ENCODE data around the gene SYTL3.

The SYTL3 gene

DNA sequence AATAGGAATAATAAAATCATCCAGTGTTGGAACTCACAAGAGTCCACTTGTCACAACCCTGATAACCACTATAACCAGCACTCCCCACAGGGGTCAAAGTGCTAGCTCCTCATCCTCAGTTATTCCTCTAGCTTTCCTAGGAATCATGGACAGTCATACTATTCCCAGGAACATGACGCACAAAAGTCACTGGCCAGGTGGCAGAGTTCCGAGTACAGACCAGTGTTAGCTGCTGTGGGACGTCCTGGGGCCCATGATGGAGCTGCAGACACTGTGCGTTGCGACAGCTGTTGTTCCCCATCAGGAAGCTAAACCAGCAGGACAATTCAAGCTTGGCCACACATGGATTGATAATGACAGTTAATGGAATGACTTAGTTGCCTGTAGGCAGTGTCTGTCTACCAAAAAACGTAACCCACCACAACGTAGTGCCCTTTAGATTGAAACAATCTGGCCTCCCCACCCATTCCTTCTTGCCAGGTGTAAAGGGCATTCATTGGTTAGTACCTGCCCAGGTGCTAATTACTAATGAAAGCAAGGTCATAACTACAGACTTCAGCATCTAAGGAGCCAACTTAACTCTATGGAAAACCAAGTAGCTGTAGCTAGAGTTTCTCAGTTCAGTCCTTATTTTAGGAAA lies 151.9 kb downstream of the SYTL3 start:
- DNase-seq: no peak

DNA sequence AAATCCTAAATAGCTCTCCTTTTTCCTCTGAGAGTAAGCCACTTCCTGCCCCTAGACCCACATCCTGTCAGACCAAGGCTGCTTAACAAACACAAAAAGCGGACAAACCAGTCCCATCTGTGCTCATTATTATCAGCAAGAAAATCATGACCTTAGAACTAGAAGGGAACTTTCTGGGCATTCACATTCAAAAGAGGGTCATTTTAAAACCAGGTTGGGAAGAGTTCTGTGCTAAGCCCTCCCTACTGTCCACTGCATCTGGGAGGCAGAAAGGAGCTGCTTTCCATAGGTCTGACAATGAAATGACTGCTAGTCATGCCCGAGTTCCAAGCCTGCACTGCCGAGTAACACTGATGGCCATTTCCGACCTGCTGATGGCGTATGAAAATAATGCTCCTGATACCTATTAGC lies 153.9 kb downstream of the SYTL3 start:
- no peak for DNase-seq

DNA sequence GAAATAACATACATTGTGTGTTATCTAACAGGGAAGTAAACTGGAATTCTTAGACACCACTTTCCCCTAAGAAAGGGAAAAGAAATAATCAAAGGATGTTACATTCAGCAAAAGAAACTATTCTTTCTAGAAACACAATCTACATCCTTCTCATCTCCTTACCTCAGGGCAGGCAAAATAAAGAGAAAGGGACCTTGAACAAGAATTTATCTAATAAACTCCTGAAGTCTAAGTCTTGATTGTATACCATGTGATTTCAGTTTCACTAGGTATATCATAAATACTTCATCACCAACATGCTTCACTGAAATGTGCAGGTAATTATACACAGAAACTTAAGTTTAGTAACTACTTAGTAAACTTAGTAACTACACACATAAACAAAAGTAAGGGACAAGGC lies 154.4 kb downstream of the SYTL3 start:
- no peak for DNase-seq

DNA sequence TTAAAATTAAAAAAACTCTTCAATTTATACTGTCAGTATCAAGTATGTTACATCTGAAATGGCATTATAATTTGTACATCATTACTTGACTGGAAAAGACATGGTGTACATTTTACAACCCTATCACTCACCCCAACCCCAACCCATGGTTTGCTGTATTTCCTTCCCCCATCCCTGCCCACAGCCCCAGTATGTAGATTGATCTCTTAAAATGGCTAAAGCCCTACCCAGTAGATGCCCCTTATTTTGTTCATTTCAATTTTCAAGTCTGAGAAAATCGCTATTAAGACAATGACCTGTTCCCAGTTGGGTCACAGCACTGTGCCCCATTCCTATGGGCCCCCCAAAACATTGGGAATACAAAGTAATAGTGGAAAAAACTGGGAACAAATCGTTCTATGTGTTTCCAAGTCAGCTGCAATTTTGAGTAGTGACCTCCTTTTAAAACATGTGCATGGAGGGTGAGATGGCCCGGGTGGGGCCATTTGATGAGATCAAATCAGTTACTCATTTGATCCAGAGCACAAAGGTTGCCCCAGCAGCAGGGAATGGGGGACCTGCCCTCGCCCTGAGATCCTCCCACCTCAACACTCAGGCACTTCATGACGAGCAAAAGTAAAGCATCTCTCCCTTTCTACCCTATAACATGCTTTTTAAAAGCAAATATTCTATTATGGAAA lies 156.0 kb downstream of the SYTL3 start:
- no peak for DNase-seq

DNA sequence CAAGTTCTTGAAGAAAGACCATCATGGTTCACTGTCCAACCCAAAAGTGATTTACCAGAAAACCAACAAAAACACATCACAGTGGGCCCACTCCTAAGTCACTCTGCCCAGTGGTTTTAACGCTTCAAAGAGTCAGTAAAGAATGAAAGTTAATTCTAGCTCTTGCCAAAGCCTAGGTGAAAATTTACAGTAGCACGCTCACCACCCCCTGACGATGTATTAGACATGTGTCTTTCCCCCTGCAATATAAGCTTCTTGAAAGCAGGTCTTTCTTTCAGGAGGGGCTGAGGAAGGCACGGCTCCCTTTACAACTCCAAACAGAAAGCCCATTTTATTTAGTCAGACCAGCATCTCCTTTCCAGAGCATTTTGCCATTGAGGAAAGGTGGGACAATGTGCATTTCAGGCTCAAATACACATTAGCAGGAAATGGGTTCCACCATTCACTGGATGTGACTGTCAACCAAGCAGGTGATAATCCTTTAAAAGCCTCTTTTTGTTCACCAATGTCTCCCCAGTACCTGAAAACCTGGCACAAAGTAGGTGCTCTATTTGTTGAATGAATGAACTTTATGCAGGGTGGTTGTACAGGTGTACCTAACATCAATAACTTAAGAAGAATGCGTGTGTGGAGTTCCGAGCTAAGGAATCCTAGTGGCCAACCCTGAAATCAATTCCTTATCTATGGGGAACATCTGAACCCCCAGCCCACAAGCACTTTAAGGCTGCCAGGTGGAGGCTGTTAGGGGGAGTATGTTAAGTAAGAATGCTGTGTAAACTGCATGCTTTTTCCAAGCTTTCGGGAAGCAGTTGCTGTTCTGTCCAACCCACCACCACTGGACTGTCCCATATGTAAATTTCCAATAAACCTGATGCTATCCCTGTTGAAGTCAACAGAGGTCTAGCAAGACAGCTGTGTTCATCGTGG lies 157.9 kb downstream of the SYTL3 start:
- no peak for DNase-seq

DNA sequence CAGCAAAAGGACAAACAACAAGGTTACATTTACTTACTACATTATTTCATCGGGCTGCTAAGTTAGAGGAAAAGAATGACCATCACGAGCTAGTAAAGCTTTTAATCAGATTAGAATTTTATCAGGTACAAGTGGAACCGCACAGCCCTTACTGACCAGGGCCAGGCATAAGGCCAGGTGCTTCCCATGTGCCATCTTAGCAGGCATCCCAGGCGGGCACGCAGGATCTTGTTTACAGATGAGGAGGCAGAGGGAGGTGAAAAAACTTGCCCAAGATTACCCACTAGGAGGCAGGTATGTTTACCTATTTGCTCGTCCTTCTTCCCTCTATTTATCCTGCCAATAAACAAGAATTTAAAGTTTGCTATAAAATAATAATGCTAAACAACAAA lies 158.6 kb downstream of the SYTL3 start:
- no peak for DNase-seq

DNA sequence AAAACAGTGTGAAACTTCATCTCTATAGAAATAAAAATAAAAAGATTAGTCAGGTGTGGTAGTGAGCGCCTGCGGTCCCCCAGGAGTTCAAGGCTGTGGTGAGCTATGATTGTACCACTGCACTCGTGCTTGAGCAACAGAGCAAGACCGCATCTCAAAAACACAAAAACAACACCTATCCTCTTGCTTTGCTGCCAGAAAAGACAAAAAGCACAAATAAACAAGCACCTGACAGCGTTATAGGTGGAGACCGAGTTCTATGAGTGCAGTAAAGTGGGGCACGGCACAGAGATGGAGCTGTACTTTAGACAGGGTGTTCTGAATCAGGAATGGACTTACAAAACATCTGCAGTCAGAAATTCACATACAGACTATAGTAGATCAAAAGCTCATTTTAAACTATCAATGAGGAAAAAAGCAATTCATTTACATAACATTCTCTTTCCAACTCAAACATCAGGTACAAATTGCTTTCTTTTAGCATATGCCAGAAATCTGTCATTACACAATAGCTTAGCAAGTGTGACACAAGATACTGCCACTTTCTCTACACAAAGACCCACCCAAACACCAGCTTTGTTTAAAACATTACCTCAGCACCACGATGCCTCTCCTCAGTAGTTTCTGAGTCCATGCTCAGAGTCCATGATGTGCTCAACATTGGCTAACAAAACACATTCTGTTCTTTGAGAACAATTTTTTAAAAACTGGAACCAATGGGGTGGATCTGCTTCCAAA lies 159.3 kb downstream of the SYTL3 start:
- no peak for DNase-seq

DNA sequence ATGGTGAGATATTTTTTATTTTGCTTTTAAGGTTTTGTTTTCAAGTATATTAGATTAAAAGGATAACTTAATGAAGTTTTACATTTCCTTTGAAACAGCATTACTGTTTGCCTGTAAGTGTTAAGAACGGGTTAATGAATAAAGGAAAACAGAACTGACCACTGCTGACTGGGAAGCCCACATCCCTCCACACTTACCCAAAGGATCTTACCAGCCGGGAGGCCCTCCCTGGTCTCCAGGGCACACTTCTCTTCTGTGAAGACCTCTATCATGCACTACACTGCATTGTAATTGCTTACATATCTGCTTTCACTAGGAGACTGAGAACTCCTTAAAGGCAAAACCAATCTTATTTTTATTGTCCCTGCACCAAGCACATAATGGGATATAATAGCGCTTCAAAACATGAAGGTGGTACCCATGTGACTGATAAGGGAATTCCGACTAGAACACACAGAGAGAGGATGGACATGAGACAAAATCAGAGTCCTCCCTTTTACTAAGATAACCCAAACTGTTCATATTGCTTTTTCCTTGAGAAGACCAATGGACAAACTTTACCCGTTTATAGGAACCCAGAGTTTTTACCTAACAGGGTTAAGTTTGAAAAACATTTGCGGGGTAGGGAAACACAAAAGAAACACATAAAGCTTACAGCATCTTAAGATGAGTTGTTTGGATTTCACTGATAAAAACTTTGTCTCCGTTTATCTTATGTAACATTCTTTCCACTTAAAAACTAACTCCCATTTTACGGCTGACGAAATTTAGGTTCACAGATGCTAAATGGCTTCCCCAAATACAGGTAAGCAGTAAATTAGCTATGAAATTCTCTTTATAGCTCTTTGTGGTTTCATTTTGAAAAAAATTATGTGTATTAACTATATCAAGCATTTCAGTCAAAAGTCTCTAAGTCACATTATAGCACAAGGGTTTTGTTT lies 160.6 kb downstream of the SYTL3 start:
- no peak for DNase-seq

DNA sequence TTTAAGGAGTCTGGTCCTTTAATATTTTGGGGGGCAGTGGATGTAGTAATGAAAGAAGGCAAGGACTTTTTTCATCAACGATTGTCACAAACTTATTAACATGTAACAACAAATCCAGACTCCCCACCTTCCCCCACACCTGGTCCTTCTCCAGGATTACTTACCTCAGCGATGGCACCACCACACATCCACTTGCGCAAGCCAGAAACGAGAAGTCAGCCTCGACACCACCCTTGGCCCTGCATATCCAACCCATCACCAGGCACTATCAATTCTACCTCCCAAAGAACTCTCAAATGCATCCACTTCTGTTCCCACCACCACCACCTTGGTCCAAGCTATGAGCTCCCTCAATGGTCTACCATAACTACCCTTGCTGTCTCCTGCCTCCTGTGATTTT lies 162.8 kb downstream of the SYTL3 start:
- no peak for DNase-seq

DNA sequence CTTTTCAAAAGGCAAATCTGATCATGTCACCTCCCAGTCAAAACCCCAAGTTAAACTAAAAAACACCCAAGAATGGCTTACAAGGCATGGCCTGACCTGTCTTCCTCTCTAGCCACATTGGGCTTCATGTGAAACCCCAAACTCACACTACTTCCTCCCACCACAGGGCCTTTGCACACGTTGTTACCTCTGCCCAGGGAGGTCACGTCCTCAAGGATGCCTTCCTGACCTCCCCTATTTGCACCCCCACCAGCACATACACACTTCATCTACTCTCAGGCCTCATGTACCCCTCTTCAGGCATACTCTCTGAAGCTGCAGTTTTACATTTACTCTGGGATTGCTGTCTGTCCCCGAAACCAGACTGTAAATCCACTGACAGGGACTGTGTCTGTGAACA lies 163.2 kb downstream of the SYTL3 start:
- DNase-seq: no peak
